Measurements from ENCODE around the gene B3GNT2.

The B3GNT2 gene

GRCh38 chr2:62207491-62207890, 11.6 kb downstream of the B3GNT2 start:
- TF ChIP-seq, protein P1, sequence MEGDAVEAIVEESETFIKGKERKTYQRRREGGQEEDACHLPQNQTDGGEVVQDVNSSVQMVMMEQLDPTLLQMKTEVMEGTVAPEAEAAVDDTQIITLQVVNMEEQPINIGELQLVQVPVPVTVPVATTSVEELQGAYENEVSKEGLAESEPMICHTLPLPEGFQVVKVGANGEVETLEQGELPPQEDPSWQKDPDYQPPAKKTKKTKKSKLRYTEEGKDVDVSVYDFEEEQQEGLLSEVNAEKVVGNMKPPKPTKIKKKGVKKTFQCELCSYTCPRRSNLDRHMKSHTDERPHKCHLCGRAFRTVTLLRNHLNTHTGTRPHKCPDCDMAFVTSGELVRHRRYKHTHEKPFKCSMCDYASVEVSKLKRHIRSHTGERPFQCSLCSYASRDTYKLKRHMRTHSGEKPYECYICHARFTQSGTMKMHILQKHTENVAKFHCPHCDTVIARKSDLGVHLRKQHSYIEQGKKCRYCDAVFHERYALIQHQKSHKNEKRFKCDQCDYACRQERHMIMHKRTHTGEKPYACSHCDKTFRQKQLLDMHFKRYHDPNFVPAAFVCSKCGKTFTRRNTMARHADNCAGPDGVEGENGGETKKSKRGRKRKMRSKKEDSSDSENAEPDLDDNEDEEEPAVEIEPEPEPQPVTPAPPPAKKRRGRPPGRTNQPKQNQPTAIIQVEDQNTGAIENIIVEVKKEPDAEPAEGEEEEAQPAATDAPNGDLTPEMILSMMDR (IDR thresholded peaks at IDR 0.05; ENCODE audit: insufficient read depth, missing control alignments) = no peak
- no peak for DNase-seq (ENCODE audit: insufficient read length, low spot score)
- FAIRE-seq = no peak

DNA sequence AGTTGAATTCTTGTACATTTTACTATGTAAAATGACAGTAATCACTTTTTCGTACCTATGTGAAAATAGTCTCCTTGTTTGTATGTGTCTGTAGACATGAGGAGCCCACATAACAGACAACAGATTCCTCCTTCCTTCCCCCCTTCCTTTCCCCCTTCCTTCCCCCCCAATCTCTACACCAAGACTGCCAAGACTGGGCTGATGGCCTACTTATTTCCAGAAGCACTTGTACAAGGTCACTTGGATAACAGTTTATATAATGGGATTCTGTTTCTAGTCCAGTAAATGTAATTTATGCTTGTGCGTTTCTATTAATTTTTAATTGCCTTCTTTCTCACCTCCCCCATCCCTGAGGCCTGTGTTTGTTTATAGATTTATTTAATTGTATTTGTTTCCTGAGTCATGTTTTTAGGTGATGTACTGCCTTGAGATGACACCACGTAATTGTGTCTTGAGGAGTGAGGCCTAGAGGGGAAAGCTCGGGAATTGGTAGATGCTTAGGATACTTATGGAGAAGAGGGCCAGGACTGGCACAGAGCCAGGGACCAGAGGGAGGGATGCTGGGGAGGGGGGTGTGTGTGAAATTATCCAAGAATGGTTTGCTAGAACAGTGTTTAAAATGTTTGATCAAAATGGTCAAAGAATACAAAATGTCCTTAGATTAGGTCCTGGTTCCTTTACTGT, 12.3 kb downstream of the B3GNT2 start:
- TF ChIP-seq, protein P1 (IDR thresholded peaks at IDR 0.05; ENCODE audit: insufficient read depth, missing control alignments) = no peak
- FAIRE-seq (no peak), DNase-seq (ENCODE audit: insufficient read length, low spot score) (no peak)

- TF ChIP-seq, protein P1 (IDR thresholded peaks at IDR 0.05; ENCODE audit: insufficient read depth, missing control alignments) = no peak
- FAIRE-seq = no peak
Observed at GRCh38 chr2:62208758-62209114, 12.8 kb downstream of the B3GNT2 start.

DNA sequence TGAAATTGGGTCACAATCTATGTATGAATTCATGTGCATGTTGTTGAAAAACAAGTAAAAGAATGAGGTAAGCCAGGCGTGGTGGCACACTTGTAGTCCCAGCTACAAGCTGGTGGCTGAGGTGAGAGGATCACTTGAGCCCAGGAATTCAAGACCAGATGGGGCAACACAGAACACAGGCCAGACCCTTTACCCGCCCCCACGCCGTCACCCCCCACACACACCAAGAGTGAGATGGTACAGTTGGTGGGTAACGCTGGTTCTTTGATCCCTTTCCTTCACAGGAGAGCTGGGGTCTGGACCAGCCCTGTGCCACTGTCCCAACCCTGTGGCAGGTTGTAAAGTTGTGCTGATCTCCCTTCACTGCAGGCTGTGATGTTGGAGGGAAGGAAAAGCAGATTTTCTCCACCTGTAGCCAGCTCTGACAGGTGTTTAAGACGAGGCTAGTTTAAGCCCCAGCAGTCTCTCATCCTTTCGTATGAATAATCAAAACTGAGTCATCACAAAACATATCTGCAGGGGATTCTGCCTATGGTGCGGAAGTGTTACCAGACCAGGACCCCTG, 13.6 kb downstream of the B3GNT2 start:
- no peak for DNase-seq (ENCODE audit: insufficient read length, low spot score)
- TF ChIP-seq, protein P1 (IDR thresholded peaks at IDR 0.05; ENCODE audit: insufficient read depth, missing control alignments) = no peak
- FAIRE-seq = no peak

More at GRCh38 chr2:62208758-62209114, 12.8 kb downstream of the B3GNT2 start:
- no peak for DNase-seq (ENCODE audit: insufficient read length, low spot score)

DNA sequence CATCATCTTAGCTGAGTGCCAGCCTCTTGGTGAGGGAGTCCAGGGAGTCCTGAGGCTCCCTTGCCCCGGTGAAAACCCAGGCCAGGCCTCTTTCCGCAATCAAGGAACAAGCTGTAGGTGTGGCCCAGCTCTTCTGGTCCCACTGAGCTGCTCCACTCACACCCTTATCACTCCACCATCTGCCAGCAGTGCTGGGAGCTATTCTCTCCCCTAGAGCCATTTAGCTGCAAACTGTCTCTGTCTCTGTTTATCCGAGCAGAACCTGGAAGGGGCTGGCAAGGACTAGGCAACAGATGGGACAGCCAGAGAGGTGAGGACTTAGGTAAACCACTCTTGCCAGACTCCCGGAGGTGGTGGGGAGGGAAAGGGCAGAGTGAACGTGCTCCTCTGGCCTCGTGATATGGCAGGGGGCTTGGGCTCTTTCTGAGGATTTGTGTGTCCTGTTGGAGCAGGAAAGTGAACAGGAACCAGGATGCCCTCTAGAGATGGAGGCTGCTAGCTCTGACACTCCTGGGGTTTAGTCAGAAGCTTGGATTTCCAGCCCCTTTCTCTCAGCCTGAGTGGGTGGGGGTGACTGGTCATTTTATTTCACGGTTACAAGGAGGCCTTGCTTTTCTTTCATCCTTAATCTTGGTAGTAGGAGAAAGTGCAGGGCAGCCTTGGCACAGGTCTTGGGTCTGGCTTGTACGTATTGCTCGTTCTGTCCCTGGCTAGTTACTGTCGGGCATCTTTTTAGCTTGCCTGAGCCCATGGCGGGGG, 19.6 kb downstream of the B3GNT2 start:
- FAIRE-seq (no peak), DNase-seq (ENCODE audit: insufficient read length, low spot score) (no peak)
- TF ChIP-seq, protein P1 (IDR thresholded peaks at IDR 0.05; ENCODE audit: insufficient read depth, missing control alignments) = no peak

DNA sequence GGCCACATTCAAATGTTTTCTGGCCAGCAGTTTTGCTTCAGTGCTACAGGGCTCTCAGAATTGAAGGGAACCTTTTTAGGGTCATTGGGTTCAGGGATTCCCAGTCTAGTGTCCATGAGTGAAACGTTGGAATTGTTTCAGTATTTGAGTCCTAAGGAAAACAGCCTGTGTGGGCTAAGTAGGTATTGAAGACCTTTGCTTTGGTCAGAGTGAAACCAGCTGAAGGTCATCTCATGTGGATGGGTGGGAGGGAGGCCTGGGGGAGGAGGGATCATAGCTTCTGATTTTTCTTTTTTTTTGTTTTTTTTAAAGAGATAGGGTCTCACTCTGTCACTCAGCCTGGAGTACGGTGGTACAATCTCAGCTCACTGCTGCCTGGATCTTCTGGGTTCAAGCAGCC, 20.2 kb downstream of the B3GNT2 start:
- TF ChIP-seq, protein P1 (IDR thresholded peaks at IDR 0.05; ENCODE audit: insufficient read depth, missing control alignments) = no peak
- DNase-seq (ENCODE audit: insufficient read length, low spot score) (no peak), FAIRE-seq (no peak)

DNA sequence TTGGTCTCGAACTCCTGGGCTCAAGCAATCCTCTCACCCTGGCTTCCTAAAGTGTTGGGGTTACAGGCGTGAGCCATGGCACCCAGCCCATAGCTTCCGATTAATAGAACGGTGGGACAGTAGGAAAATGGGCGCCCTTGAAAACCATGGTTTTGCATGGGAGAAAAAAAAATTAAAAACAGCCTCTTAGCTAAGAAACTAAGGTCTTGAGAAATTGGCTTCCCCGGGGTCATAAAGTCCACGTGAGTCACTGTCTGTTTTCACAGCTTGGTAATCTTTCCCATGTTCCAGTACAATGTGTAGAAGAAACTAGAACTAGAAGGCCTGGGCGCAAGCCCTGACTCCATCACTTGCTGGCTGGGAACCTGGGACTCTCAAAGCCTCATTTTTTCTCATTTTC, 20.7 kb downstream of the B3GNT2 start:
- no peak for FAIRE-seq
- no peak for DNase-seq (ENCODE audit: insufficient read length, low spot score)
- TF ChIP-seq, protein P1 (IDR thresholded peaks at IDR 0.05; ENCODE audit: insufficient read depth, missing control alignments) = no peak

Data from D721Med (cell line).